Stimulated activated CD4-positive, alpha-beta T cell treated with anti-CD3 and anti-CD28 coated beads, Interleukin-4, amount 100 ng/mL, for 48 hours (primary cell): Measurements from ENCODE around the gene DNAL4.

Experiments
- DNase-seq, 2 donors: peaks; one replicate each; pipeline ENCODE4 v3.0.0-alpha.2; 2020; ENCODE audit warnings: low read depth in 2 of 2

The DNAL4 gene

DNA sequence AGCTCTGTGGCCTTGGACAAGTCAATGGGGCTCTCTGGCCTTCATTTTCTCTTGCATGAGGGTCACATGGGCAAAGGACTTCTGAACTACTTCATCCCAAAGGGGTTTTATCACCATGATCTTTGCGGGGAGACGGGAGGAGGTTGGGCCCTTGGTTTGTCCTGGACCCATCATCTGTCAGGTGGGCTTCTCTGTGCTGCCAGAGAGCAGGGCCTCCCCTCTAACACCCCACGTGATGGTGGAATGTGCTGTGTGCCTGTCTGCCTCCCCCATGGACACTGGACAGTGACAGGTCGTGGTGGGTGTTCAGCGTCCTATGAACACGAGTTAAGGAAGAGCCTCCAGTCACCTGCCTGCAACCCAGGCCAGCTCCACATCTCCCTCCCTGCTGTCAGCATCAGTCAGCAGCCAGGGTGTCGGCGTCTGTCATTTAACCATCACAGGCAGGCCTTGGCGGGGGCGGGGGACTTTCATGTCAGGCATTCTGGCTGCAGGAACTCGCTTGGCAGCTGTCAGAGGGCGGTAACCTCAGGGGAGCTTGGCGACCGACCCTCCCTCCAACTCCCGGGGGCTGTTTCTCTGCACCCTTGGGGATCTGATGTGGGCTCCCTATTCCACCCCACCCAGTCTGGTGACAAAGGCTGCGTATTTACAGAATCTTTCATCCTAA lies 35.5 kb downstream of the DNAL4 start:
- DNase-seq: peak; percentile 67 to 68

DNA sequence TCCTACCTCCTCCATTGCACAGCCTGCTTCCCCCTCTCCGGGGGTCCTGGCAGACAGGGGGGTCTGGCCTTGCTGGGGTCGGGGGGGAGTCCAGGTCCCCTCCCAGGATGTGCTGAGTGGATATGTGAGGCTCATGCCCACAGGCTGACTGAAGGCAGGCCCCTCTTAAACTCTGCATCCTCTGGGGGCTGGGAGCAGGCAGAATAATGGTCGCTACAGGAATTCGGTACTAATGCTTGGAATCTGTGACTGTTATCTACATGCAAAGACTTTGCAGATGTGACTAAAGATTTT lies 36.5 kb downstream of the DNAL4 start:
- no peak for DNase-seq

DNA sequence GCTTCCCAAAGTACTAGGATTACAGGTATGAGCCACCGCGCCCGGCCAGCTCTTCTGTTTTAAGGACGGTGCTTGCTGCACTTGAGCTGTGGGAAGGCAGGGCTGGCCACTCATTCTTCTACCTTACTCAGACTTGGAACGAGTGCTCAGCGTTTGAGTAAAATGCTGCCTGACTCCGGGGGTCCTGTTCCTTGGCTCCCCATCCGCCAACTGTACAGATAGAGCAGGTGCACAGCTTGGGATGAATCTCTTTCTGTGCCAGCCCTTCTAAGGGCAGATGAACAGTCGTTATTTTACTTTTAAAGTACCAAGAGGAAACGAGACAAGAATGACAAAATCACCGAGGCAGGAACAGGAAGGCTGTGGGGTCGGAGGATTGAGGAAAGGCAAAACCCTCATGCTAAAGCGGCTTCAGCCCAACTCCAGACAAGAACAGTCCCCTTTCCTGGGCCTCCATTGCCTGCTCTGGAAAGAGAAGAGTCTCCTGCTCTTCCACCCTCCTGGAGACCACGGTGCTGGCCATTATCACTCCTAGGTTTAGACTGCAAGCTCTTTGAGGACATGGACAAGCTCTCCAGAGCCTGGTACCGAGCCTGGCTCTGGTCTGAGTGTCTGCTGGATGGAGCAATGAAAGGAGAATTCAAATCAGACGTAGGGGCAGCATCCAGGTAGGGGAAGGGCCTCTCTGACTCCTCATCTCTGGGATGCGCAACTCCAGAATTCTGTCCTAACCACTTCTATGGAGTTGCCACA lies 37.1 kb downstream of the DNAL4 start:
- DNase-seq: no peak

DNA sequence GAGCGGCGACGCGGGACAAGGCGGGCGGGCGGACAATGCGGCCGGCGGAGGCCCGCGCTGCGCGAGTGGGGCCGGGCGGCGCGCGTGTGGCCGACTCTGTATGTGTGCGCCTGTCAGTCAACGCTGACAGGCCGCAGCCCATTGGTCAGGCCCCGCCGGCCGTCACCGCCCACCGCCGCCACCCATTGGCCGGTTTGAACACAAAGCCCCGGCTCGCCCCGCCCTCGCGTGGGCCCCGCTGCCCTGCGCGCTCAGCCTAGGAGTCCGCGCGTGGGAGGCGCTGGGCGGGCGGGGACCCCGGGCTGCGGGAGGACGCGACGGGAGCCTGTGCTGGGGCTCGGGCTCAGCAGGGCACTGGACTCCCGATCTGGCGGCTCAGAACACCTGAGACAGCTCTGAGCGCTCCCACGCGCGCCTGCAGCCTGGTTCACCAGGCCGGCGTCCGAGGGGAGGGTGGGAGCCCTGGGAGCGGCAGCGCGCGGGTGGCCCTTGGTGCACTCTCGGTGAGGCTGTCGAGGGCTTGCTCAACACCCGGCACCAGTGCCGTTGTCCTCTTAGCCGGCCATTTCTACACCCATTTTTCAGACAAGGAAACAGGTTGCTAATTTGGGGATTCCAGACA lies 37.9 kb downstream of the DNAL4 start, which contains the start of gene SUN2:
SUN2 (minus strand) TSS at position 88 of the 622 bp plus-strand sequence. CDS start 3,370 bp downstream, outside the sequence.
- DNase-seq: peak; percentile 87 to 91

DNA sequence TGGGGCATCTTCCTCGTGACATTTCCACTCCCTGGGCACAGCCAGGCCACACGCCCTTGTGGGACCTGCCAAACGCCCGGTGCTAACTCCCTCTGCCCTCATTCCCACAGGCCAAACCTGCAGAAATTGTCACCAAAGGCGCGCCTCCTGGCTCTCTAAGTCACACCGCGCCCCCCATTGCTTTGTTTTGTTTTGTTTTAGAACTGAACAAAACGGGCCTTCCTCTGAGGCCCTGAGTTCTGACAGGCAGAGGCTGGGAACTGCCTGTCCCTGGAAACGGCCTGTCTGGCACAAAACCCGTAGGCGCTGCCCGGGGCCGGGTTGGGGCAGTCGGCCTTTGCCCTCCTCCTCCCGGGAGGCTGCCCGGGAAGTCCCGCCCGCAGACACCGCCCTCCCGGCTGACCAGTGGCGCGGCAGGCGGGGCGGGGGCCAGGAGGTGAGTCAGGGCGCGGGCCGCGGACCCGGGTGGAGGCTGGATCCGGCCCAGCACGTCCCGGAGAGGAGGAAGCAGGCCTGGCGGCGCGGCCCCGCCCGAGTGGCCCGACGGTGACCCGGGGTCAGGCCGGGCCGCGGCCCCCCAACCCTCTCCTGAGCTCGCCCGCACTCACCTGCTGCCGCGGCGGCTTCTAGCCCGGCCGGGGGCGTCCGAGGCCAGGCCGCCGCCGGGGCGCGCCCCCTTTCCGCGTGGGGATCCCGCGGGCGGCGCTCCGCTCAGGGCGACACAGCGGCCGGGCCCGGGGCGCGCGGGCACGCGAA lies 38.6 kb downstream of the DNAL4 start:
- peak in 1 of 2 donors; percentile 33 for DNase-seq

DNA sequence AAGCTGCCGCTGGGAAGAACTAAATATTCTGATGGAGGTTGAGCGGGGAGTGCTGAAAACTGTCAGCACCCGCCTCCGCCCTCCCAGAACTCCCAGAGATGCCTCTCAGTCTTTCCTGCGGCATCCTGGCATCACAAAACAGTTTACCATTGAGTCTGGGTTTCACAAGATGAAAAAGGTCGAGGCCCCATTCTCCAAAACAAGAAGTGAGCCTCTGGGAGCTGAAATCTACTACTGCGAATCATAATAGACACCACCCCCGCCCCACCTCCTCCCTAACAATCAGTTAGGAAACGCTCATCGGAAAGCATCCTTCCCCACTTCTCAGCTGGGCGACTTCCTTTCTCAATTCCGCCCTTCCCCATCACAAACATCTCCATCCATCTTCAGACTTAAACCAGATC lies 39.2 kb downstream of the DNAL4 start:
- DNase-seq: peak in 1 of 2 donors; percentile 34

DNA sequence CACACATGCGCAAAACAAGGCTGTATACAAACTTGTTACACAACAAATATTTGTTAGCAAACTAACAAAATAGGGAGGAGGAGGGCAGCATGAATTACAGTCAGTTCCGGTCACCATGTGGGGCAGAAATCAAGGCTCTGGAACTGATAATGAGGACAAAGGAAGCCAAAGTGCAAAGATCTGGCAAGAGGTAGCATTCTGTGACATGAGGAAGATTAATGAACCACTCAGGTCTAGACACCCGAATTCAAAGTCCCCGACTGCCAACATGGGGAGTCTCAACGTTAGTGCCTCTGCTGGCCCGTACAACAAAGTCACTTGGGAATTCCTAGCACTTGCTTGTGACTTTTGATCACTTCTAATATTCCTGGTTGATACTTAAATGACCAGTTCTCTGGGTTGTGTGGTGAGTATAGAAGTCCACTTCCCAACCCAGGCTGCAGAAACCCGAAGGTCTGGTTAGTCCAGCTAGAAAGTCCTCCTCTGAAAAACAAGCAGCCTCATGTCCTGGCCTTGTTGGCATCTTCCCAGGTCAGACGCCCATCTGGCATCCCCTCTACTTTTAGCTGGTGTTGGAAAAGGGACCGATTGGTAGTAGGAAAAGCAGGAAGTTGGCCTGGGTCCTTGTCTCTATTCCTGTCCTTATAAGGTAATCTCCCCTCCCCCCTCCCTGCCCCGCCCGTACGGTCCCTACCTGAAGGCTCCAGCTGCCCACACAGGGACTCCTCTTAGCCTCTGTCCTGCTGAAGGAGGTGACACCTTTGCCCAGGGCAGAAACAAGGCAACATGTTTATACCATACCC lies 39.8 kb downstream of the DNAL4 start:
- DNase-seq: no peak

DNA sequence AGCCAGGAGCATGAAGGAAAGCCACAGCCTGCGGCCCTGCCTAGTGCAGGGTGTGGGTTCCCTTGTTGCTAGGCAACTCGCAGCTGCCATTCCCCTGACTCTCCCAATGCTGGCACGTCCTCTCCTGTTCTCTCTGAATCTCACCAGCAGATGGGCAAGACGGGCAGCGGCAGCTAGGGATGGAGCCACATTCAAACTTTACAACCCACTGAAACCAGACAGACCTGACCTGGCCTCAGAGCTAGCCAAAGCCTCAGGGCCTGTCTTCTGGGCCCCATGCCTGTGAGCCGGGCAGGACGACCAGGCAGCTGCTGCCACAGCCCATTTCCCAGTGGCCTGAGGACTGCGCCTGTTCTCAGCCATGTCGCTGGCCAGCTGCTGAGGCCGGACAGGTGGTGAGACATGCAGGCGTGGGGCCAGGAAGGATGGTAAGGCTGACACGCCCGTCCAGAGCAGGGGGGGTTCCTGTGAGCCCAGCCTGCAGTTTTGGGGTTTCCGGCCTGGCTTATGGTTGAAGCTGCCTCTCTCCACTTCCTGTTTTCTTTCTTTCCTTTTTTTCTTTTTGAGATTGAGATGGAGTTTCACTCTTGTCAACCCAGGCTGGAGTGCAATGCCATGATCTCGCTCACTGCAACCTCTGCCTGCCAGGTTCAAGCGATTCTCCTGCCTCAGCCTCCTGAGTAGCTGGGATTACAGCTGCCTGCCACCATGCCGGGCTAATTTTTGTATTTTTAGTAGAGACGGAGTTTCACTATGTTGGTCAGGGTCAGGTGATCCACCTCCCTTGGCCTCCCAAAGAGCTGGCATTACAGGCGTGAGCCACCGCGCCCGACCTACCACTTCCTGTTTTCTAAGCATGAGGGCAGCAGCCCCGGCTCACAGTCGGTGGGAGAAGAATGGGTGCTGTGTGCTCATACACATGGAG lies 42.3 kb downstream of the DNAL4 start:
- peak in 1 of 2 donors; percentile 59 for DNase-seq

DNA sequence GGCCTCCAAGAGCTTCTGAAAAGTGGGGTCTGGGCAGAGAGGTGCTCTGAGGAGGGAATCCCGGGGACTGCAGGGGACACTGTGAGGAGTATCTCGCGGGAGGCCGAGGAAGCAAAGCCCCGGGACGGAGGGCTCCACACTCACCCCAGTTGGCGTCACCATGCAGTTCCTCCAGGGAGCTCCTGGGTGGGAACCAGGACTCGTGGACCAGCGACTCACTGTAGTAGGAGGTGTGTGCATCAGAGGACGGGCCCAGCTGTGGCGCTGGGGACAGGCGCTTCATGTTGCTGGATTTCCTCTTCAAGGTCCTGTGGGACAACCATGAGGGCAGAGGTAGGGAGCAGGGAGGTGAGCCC lies 42.9 kb downstream of the DNAL4 start:
- DNase-seq: no peak

DNA sequence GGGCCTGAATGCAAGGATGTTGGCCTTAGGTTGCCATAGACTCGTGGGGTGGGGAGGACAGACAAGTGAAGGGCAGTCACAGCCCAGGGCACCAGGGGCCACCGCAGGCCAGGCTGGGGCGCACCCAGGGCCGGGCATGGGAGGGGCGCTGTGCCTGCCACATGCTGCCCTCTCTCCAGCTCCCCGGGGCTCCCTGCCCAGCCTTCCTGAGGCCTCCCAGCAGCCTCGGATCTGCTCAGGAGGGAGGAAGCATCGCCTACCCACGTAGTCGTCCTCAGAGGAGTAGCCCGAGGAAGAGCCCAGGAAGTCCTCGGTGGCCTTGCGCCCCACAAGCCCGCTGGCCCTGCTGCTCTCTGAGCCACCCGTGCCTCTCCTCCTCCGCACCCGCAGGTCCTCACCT lies 43.3 kb downstream of the DNAL4 start:
- no peak for DNase-seq

DNA sequence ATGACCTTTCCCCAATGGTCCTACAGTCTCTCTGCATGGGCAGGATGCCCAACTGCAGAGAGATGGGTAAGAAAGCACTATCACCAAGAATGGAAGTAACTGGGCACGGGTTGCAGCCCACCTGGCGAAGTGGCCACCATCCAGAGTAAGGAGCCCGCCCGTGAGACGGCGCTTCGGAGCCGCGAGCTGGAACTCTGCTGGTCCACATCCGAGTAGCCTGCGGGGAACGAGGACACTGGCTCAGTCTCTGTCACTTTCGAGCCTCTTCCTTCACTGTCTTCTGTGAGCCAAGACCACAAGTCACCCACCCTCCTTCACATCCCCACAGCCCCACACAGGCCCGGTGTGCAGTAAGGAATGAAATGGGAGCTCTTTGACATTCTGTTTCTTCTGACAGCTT lies 43.8 kb downstream of the DNAL4 start:
- no peak for DNase-seq

DNA sequence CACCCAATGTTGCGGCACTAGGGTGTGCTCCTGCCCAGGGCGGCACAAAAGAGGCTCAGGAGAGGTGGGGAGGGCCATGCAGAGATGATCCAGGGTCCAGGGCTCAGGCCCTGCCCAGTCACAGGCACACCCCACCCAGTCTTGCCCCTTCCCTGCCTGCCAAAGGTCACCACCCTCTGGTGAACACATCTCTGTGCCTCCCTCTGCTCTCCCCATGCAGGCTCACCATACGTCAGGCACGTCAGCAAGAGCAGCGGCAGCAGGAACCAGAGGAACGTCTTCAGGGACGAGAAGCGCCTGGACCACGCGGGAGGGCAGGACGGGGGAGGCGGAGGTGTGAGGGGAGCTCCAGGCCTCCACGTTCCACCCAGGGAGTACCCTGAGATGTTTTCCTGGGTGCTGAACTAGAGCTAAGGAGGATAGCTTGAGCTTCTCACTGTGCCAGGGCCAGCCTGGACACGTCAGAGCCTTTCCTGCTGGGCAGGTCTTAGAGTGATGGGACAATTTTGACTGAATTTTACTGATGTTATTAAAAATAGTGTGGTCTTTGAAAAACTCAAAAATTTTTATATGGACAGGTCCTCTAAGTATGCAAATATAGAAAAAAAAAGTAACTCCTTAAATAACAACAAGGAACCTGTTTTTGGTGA lies 45.3 kb downstream of the DNAL4 start:
- no peak for DNase-seq

DNA sequence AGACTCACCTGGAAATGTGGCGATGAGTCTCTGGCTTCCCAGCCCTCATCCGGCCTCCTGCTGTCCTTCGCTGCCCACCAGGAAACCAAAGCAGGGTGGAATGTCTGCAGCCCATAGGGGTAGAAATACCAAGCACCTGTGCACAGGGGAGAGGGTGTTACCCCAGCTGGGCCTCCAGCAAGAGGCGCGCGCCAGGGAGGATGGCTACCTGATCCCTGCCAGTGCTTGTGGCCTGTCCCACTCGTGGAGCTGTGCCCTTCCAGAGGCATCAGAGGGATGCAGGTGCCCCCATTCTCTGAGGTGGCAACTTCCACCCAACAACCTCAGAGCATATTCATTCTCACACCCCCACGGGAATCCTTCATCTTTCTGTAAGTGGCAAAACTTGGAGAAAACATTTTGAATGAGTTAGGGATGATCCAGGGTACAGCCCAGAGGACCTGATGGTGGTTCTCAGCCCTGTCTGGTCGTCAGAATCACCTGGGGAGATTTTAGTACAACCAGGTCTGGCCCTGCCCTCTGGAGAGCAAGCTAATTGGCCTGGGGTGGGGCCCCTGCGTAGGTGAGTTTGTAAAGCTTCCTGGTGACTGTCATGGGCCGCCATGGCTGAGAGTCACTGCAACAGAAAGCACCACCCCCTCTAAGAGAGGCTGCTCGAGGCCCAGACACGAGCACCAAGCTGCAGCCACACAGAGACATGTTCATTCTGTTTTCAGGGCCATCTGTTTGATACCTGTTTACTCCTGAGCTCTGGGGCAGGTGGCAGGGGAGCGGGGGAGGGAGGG lies 48.1 kb downstream of the DNAL4 start:
- no peak for DNase-seq

DNA sequence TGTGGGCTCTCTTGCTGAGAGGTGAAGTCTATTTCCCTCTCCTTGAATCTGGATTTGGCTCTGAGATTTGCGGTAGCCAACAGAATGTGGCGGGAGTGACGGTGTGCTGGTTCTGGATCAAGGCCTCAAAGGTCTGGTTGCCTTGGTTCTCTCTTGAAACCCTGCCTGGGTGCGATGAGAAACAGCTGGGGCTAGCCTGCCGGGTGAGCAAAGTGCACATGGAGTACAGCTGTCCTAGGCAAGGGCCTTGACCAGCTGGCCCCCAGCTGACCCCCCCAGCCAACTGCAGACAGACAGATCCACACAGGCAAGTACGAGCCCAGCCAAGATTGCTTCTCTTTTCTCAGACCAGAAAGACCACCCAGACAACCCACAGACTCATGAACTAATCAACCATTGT lies 49.0 kb downstream of the DNAL4 start:
- no peak for DNase-seq

DNA sequence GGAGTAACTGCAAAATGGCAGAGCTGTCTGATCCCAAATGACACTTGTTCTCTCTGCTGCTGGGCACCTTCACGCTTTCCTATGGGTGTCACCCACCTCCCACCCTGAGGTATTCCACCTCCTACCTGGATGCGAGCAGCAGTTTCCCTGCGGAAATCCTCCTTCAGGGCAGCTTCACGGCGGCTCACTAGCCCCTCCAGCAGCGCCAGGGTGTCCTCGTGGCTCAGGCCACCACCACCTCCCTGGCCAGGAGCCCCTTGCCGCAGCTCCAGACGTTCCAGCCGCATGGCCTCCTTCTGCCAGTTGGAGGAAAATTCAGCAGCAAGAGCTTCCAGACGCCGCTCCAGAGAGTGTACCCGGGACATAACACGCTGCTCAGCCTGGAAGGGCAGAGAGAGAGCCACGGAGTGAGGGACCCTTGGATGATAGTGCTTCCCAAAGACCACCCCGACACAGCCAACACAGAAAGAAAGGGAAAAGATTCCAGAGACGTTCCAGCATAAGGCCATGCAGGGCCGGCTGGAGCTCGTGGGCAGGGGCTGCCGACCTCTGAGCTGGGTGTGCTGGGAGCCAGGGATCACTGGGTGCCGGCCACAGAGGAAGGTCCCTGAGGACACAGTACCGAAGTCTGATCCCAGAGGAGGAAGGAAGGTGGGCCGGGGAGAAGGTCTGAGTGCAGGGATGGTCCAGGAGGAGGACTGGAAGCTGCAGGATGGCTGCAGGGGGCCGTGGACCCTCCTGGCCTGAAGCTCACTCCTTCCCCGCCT lies 51.6 kb downstream of the DNAL4 start:
- DNase-seq: no peak

DNA sequence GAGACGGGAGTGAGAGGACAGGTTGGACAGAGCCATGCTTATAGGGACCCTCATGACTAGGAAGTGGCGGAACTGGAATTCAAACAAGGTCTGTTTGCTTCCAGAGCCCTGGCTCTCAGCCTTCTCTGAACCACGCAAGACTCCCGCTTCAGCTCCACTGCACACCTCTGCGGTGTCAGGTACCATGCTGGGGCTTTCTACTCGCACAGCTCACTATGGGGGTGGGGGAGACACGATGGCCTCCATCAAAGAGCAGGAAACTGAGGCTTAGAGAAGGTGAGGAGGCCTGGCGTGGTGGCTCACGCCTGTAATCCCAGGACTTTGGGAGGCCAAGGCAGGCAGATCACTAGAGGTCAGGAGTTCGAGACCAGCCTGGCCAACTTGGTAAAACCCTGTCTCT lies 52.4 kb downstream of the DNAL4 start:
- no peak for DNase-seq

DNA sequence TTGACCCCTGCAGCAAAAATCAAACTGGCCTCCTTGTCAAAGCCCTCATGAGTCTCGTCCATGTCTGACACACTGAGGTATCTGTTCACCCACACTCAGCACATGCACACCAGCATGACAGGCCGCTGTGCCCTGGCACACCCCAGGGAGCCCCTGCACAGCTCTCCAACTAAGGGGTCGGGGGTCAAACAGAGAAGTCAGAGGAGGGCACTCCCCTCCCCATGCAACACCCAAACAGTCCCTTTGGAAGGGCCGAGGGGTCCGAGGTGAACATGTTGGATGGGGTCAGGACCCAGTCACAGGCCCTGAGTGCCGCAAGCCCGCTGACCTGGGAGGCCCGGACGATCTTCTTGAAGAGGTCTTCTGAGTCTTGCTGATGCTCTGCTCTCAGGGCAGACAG lies 52.8 kb downstream of the DNAL4 start:
- DNase-seq: no peak

DNA sequence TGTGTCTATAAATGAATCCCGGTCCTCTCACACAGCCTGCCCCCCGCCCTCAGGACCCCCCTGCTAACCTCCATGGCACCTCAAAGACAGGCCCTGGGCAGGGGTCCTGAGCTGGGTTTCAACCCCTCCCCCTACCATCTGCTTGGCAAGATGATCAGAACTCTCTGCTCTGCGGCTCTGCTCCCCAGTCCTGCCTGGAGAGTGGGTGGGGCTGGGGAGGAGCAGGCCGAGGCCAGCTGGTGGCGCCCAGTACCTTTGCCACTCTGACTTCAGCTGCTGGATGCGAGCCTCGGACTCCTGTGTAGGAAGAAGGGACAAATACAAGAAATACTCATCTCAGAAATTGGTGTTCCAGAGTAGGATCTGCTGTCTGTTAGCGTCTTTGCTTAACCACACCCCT lies 53.2 kb downstream of the DNAL4 start:
- DNase-seq: no peak
